Trophoblast cell (in vitro differentiated cells and primary cell): ENCODE data around the gene MID1IP1.

ENCODE experiments used
- DNase-seq, 2 donors: peaks; one replicate each; pipeline ENCODE4 v3.0.0-alpha.2; 2016
- H2AFZ ChIP-seq: 2 replicates; pipeline ENCODE4 v1.6.1; 2013; ENCODE audit warnings: low read length, moderate library complexity, mild to moderate bottlenecking; ENCODE audit not compliant: insufficient read depth, poor library complexity
- H2AK5ac ChIP-seq: 2 replicates; pipeline ENCODE4 v1.6.1; 2013; ENCODE audit warnings: mild to moderate bottlenecking, low read length
- H2BK120ac ChIP-seq: 2 replicates; pipeline ENCODE4 v1.6.1; 2013; ENCODE audit warnings: low read length, mild to moderate bottlenecking, moderate library complexity; ENCODE audit not compliant: insufficient read depth, poor library complexity
- H2BK12ac ChIP-seq: 2 replicates; pipeline ENCODE4 v1.6.1; 2013; ENCODE audit warnings: mild to moderate bottlenecking, low read length, moderate library complexity
- H2BK5ac ChIP-seq: 2 replicates; pipeline ENCODE4 v1.6.1; 2013; ENCODE audit warnings: low read length, low read depth, moderate library complexity, mild to moderate bottlenecking; ENCODE audit not compliant: poor library complexity
- H3K14ac ChIP-seq: 2 replicates; pipeline ENCODE4 v1.6.1; 2013; ENCODE audit warnings: mild to moderate bottlenecking, low read length
- H3K18ac ChIP-seq: 2 replicates; pipeline ENCODE4 v1.6.1; 2013; ENCODE audit warnings: mild to moderate bottlenecking, low read length
- H3K23ac ChIP-seq: 2 replicates; pipeline ENCODE4 v1.6.1; 2013; ENCODE audit warnings: low read length
- H3K27ac ChIP-seq: 2 replicates; pipeline ENCODE4 v1.5.1; 2013; ENCODE audit warnings: low read depth, mild to moderate bottlenecking, inconsistent platforms, low read length, moderate library complexity
- H3K27me3 ChIP-seq: 2 replicates; pipeline ENCODE4 v1.6.1; 2013; ENCODE audit warnings: inconsistent platforms, mild to moderate bottlenecking, low read length, moderate library complexity; ENCODE audit not compliant: insufficient read depth
- H3K36me3 ChIP-seq, 2 experiments: 1 replicate in 1 of 2; 2 replicates in 1 of 2; pipeline ENCODE4 v1.6.1; 2013; ENCODE audit warnings: low read length in 2 of 2, mild to moderate bottlenecking in 2 of 2, moderate library complexity in 1 of 2; ENCODE audit not compliant: insufficient read depth in 2 of 2, control insufficient read depth in 1 of 2
- H3K4ac ChIP-seq: 2 replicates; pipeline ENCODE4 v1.6.1; 2013; ENCODE audit warnings: low read depth, mild to moderate bottlenecking, low read length, moderate library complexity
- H3K4me1 ChIP-seq, 2 experiments: 1 replicate in 1 of 2; 2 replicates in 1 of 2; pipeline ENCODE4 v1.6.1; 2013; ENCODE audit warnings: low read length in 2 of 2, mild to moderate bottlenecking in 2 of 2, moderate library complexity in 1 of 2; ENCODE audit not compliant: insufficient read depth in 2 of 2, control insufficient read depth in 1 of 2
- H3K4me2 ChIP-seq: 2 replicates; pipeline ENCODE4 v1.6.1; 2013; ENCODE audit warnings: inconsistent platforms, mild to moderate bottlenecking, low read length, moderate library complexity
- H3K4me3 ChIP-seq: 2 replicates; pipeline ENCODE4 v1.5.1; 2013; ENCODE audit warnings: mild to moderate bottlenecking, low read depth, low read length, inconsistent platforms
- H3K79me1 ChIP-seq: one replicate; pipeline ENCODE4 v1.6.1; 2013; ENCODE audit warnings: low read length
- H3K79me2 ChIP-seq: 2 replicates; pipeline ENCODE4 v1.6.1; 2013; ENCODE audit warnings: low read length, mild to moderate bottlenecking; ENCODE audit not compliant: control insufficient read depth, insufficient read depth, poor library complexity
- H3K9ac ChIP-seq: 2 replicates; pipeline ENCODE4 v1.6.1; 2013; ENCODE audit warnings: mild to moderate bottlenecking, low read length
- H3K9me3 ChIP-seq: 2 replicates; pipeline ENCODE4 v1.6.1; 2013; ENCODE audit warnings: low read depth, mild to moderate bottlenecking, control low read depth, inconsistent platforms, low read length; ENCODE audit not compliant: insufficient read depth
- H4K12ac ChIP-seq: 2 replicates; pipeline ENCODE4 v1.6.1; 2013; ENCODE audit warnings: low read depth, mild to moderate bottlenecking, low read length, moderate library complexity
- H4K8ac ChIP-seq: 2 replicates; pipeline ENCODE4 v1.6.1; 2013; ENCODE audit warnings: low read depth, mild to moderate bottlenecking, low read length, moderate library complexity
- H4K91ac ChIP-seq: one replicate; pipeline ENCODE4 v1.6.1; 2013; ENCODE audit warnings: low read depth, mild to moderate bottlenecking, low read length, moderate library complexity
- WGBS: extraction: QIAGEN DNeasy Blood & Tissue Kit; methylation state at CpG from one replicate; pipeline ENCODE4 v1.1.7; 2013; ENCODE audit warnings: missing lambda C conversion rate; ENCODE audit not compliant: insufficient read length, insufficient coverage; ENCODE audit errors: extremely low coverage; 5-methylcytosine and 5-hydroxymethylcytosine counted together

The MID1IP1 gene

DNA sequence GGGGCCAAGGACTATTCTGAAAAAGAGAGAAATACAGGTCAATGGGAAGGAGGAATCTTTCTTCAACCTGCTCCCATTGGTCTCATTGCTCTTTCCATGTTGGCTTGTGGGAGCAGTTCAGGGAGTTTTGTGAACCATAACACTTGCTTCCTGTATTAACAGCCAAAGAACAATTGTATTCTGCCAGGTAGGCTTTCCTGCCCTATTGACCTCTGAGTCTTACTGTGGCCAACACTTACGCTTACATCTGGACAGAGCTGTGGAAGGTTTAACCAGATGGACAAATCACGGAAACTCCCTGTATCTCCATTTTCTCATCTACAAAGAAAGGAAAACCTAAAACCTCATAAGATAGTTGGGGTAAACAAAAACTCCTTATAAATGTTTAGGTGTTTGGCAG is 30.7 kb downstream of the MID1IP1 start:
- H3K4me3 ChIP-seq: no peak overlapping the region
- H2BK12ac ChIP-seq: no peak overlapping the region
- H3K23ac ChIP-seq: no peak overlapping the region
- no peak overlapping the region for H2AFZ ChIP-seq
- no peak overlapping the region for H3K4me2 ChIP-seq
- no peaks in the 10 kb centered on the region for H3K27me3 ChIP-seq
- no peaks in the 10 kb centered on the region for H3K79me1 ChIP-seq
- H3K79me2 ChIP-seq: no peaks in the 10 kb centered on the region
- no peak overlapping the region for H4K8ac ChIP-seq
- DNase-seq: no peak
- H3K9me3 ChIP-seq: no peaks in the 10 kb centered on the region
- H3K36me3 ChIP-seq: no peaks in the 10 kb centered on the region
- H3K4ac ChIP-seq: no peak overlapping the region
- H3K27ac ChIP-seq: no peak overlapping the region
- H4K91ac ChIP-seq: no peak overlapping the region
- H3K9ac ChIP-seq: no peak overlapping the region
- H3K14ac ChIP-seq: no peak overlapping the region
- H2BK5ac ChIP-seq: no peak overlapping the region
- H2AK5ac ChIP-seq: no peak overlapping the region
- H3K18ac ChIP-seq: no peak overlapping the region
- no peaks in the 10 kb centered on the region for H3K4me1 ChIP-seq
- H4K12ac ChIP-seq: no peak overlapping the region
- WGBS: no CpG with 5 or more reads among the region's 2 CpGs
- H2BK120ac ChIP-seq: no peak overlapping the region

DNA sequence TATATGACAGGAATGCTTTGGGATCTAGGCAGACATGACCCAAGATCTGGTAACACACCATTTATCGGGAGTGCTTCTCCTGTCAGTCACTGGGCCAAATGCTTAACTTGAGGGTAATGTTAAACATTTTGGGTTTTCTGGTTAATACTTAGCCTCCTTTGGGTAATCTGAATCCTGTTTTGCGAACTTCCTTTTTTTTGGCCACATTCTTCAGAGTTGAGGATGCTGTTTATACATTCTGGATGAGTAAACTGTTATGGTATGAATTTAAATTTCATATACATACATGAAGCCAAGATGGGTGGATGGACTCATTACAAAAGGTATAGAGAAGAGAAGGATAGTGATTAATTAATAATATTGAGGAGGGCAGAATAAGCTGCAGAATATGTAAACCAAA is 36.1 kb downstream of the MID1IP1 start:
- Histone ChIP-seq H3K4me3 (no peak overlapping the region), H4K12ac (no peak overlapping the region), H3K4ac (no peak overlapping the region), H3K4me2 (no peak overlapping the region), H2AK5ac (no peak overlapping the region), H2AFZ (no peak overlapping the region), H3K14ac (no peak overlapping the region), H3K27me3 (no peaks in the 10 kb centered on the region), H3K23ac (no peak overlapping the region), H3K9ac (no peak overlapping the region), H3K4me1 (no peaks in the 10 kb centered on the region), H2BK5ac (no peak overlapping the region), H3K79me1 (no peaks in the 10 kb centered on the region), H4K8ac (no peak overlapping the region), H3K18ac (no peak overlapping the region), H2BK120ac (no peak overlapping the region), H3K79me2 (no peaks in the 10 kb centered on the region), H3K27ac (no peak overlapping the region), H3K9me3 (no peaks in the 10 kb centered on the region), H4K91ac (no peak overlapping the region), H3K36me3 (no peaks in the 10 kb centered on the region), H2BK12ac (no peak overlapping the region)
- WGBS: no CpG with 5 or more reads among the region's 2 CpGs
- peak in 1 of 2 donors; percentile 6 for DNase-seq

DNA sequence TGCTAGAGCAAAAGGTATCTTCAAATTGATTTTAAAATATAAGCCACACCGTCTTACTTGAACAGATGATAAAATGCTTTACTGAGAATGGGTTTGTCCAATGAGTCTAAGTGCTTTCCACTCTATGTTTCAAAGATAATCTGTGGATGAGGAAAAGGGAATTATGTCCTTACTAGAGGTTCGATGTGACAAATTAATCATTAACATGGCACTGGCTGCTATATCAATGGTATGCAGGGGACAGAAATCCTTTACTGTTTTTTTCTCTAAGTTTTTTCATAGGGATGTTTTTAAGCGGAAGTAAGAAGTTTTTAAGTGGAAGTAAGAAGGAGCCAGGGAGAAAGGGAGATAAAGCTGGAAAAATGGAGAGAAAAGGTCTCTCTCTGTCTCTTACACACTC is 38.0 kb downstream of the MID1IP1 start:
- no peak overlapping the region for H2BK5ac ChIP-seq
- WGBS: no CpG with 5 or more reads among the region's 3 CpGs
- H3K27me3 ChIP-seq: no peaks in the 10 kb centered on the region
- H2AFZ ChIP-seq: no peak overlapping the region
- DNase-seq: no peak
- no peak overlapping the region for H3K18ac ChIP-seq
- no peak overlapping the region for H3K9ac ChIP-seq
- H2BK12ac ChIP-seq: no peak overlapping the region
- H3K23ac ChIP-seq: no peak overlapping the region
- no peaks in the 10 kb centered on the region for H3K36me3 ChIP-seq
- H3K9me3 ChIP-seq: no peaks in the 10 kb centered on the region
- no peak overlapping the region for H3K4ac ChIP-seq
- no peak overlapping the region for H3K4me3 ChIP-seq
- no peak overlapping the region for H4K12ac ChIP-seq
- H3K79me1 ChIP-seq: no peaks in the 10 kb centered on the region
- no peaks in the 10 kb centered on the region for H3K79me2 ChIP-seq
- H3K4me1 ChIP-seq: no peaks in the 10 kb centered on the region
- H4K8ac ChIP-seq: no peak overlapping the region
- H3K14ac ChIP-seq: no peak overlapping the region
- no peak overlapping the region for H2AK5ac ChIP-seq
- H3K4me2 ChIP-seq: no peak overlapping the region
- no peak overlapping the region for H2BK120ac ChIP-seq
- no peak overlapping the region for H3K27ac ChIP-seq
- no peak overlapping the region for H4K91ac ChIP-seq

DNA sequence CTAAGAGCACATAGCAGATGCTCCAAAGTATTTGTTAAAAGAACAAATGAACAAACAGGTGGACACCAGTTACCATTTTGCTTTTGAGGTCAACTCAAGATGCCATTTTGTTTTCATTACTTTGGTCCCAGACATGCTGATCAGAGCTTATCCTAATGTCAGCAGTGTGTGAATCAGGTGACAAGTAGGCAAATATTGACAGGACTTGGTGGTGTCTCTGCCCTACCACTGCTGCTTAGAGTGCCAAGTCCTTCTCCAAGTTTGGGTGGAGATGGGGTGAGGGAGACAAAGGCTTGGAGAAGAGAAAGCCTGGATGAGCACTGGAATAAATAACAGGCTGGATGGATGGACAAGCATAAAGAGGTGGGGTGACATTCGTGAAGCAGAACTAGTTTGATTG is 38.7 kb downstream of the MID1IP1 start:
- Histone ChIP-seq H3K4me1 (no peaks in the 10 kb centered on the region), H4K12ac (no peak overlapping the region), H3K23ac (no peak overlapping the region), H2AFZ (no peak overlapping the region), H3K4me2 (no peak overlapping the region), H3K14ac (no peak overlapping the region), H2BK12ac (no peak overlapping the region), H3K9ac (no peak overlapping the region), H3K79me2 (no peaks in the 10 kb centered on the region), H3K27me3 (no peaks in the 10 kb centered on the region), H3K36me3 (no peaks in the 10 kb centered on the region), H3K4me3 (no peak overlapping the region), H3K27ac (no peak overlapping the region), H3K18ac (no peak overlapping the region), H2BK5ac (no peak overlapping the region), H2BK120ac (no peak overlapping the region), H2AK5ac (no peak overlapping the region), H3K79me1 (no peaks in the 10 kb centered on the region), H3K9me3 (no peaks in the 10 kb centered on the region), H4K8ac (no peak overlapping the region), H4K91ac (no peak overlapping the region), H3K4ac (no peak overlapping the region)
- WGBS: no CpG with 5 or more reads among the region's 1 CpG
- no peak for DNase-seq
